K562 (cell line): ENCODE data around the gene MITF. TPM values are rescaled to one million over a fixed set of nuclear protein-coding genes. Genes with fewer than 3 reads are reported as not detected.

ENCODE experiments used
- ATF1 ChIP-seq, 2 experiments: fragments of 450-650 bp in 1 of 2; IDR thresholded peaks; 2 replicates each; pipeline ENCODE4 v1.6.1; 2016; ENCODE audit warnings: missing compliant biosample characterization in 1 of 2, missing genetic modification characterization in 1 of 2
- CBFB ChIP-seq: sonication (generic); formaldehyde crosslinking; IDR thresholded peaks from 2 replicates; pipeline ENCODE4 v1.4.0; 2020; ENCODE audit warnings: mild to moderate bottlenecking, missing genetic modification reagents
- CBX2 ChIP-seq: fragments of 200-600 bp; sonication (generic); IDR thresholded peaks from one replicate; pipeline ENCODE4 v1.6.1; 2012; ENCODE audit warnings: mild to moderate bottlenecking, low read length, inconsistent platforms; ENCODE audit not compliant: insufficient read depth, poor library complexity, severe bottlenecking
- EGR1 ChIP-seq: fragments of 450-650 bp; conservative IDR thresholded peaks from 2 replicates; pipeline ENCODE4 v1.6.1; 2017; ENCODE audit warnings: mild to moderate bottlenecking
- EP400 ChIP-seq: fragments of 450-650 bp; IDR thresholded peaks from 2 replicates; pipeline ENCODE4 v1.6.1; 2017; ENCODE audit warnings: antibody characterized with exemption, mild to moderate bottlenecking, moderate library complexity
- FOXA3 ChIP-seq, 2 experiments: fragments of 450-650 bp in 1 of 2; sonication (generic) in 1 of 2; formaldehyde crosslinking; IDR thresholded peaks in 1 of 2; conservative IDR thresholded peaks in 1 of 2; 2 replicates each; pipeline versions ENCODE4 v1.4.0 to v1.8.0; 2020 to 2022; ENCODE audit warnings: mild to moderate bottlenecking in 2 of 2, missing genetic modification reagents in 1 of 2
- LCOR ChIP-seq: sonication (generic); formaldehyde crosslinking; IDR thresholded peaks from 2 replicates; pipeline ENCODE4 v1.8.0; 2022; ENCODE audit warnings: mild to moderate bottlenecking, missing genetic modification reagents
- NR4A1 ChIP-seq, 2 experiments: fragments of 250-450 bp in 1 of 2; fragments of 450-650 bp in 1 of 2; sonication (Bioruptor Pico) in 1 of 2; IDR thresholded peaks; 2 replicates each; pipeline versions ENCODE4 v1.4.0 to v1.6.1; 2016 to 2020; ENCODE audit warnings: mild to moderate bottlenecking in 2 of 2, missing compliant biosample characterization in 1 of 2, missing genetic modification characterization in 1 of 2, moderate library complexity in 1 of 2
- NRF1 ChIP-seq, 2 experiments: fragments of 450-650 bp; IDR thresholded peaks in 1 of 2; conservative IDR thresholded peaks in 1 of 2; 2 replicates each; pipeline ENCODE4 v1.6.1; 2014; ENCODE audit warnings: mild to moderate bottlenecking in 2 of 2
- PML ChIP-seq: IDR thresholded peaks from 2 replicates; pipeline ENCODE4 v1.6.1; 2012; ENCODE audit warnings: low read length, inconsistent platforms
- PURB ChIP-seq: sonication (generic); formaldehyde crosslinking; IDR thresholded peaks from 2 replicates; pipeline ENCODE4 v1.9.0; 2021; ENCODE audit warnings: low read depth, mild to moderate bottlenecking, missing genetic modification reagents
- RBM25 ChIP-seq: fragments of 200-400 bp; formaldehyde crosslinking; IDR thresholded peaks from 2 replicates; pipeline ENCODE4 v1.6.1; 2018; ENCODE audit warnings: low read length, low read depth, moderate library complexity; ENCODE audit not compliant: severe bottlenecking
- SIN3B ChIP-seq: fragments of 450-650 bp; IDR thresholded peaks from 2 replicates; pipeline ENCODE4 v1.6.1; 2017; ENCODE audit warnings: low read depth, mild to moderate bottlenecking, moderate library complexity
- SMARCB1 ChIP-seq: IDR thresholded peaks from 2 replicates; pipeline ENCODE4 v1.6.1; 2011; ENCODE audit warnings: improper control_type of control experiment, low read depth; ENCODE audit not compliant: insufficient read length
- SREBF1 ChIP-seq: fragments of 150-350 bp; IDR thresholded peaks from 2 replicates; pipeline ENCODE4 v1.6.1; 2014; ENCODE audit warnings: antibody characterized with exemption, low read depth, low read length, borderline replicate concordance
- TEAD4 ChIP-seq, 2 experiments: sonication (generic) in 1 of 2; formaldehyde crosslinking in 1 of 2; IDR thresholded peaks; 2 replicates each; pipeline versions ENCODE4 v1.6.1 to v1.8.0; 2012 to 2022; ENCODE audit warnings: borderline replicate concordance in 1 of 2, inconsistent platforms in 1 of 2, low read length in 1 of 2, mild to moderate bottlenecking in 1 of 2, missing genetic modification reagents in 1 of 2
- ZBTB17 ChIP-seq: fragments of 450-650 bp; formaldehyde crosslinking; IDR thresholded peaks from 2 replicates; pipeline ENCODE4 v1.4.0; 2020; ENCODE audit warnings: mild to moderate bottlenecking
- ZC3H11A ChIP-seq: IDR thresholded peaks from 2 replicates; pipeline ENCODE4 v1.6.1; 2012; ENCODE audit warnings: low read depth, low read length, improper control_type of control experiment
- ZNF282 ChIP-seq: sonication (generic); formaldehyde crosslinking; IDR thresholded peaks from 2 replicates; pipeline ENCODE4 v1.8.1; 2023; ENCODE audit warnings: missing genetic modification reagents
- ZNF584 ChIP-seq: fragments of 200-800 bp; sonication (Bioruptor generic); IDR thresholded peaks from 2 replicates; pipeline ENCODE4 v1.6.1; 2016; ENCODE audit warnings: low read depth, mild to moderate bottlenecking, missing genetic modification characterization, missing compliant biosample characterization
- polyA plus RNA-seq, 8 experiments: library from polyadenylated mRNA; depleted of rRNA in 4 of 8; stranded (reverse) in 5 of 8; unstranded in 3 of 8; fragments of >200 nt; fragmentation: Nextera tagmentation in 2 of 8; fragmentation: Illumina TruSeq in 1 of 8; extraction: Ambion mirVana in 2 of 8; extraction: Trizol in 1 of 8; gene quantifications; 2 replicates each; pipeline versions ENCODE4 v1.2.1 to v1.2.3, GENCODE V29; 2011 to 2014; ENCODE audit warnings: inconsistent platforms in 1 of 8, missing spikeins in 1 of 8
- total RNA-seq, 7 experiments: library from RNA; depleted of rRNA in 6 of 7; stranded (reverse); fragments of >200 nt in 6 of 7; fragmentation: Illumina TruSeq in 2 of 7; extraction: Trizol in 2 of 7; gene quantifications; 2 replicates each; pipeline versions ENCODE4 v1.2.1 to v1.2.3, GENCODE V29; 2011 to 2021; ENCODE audit warnings: low replicate concordance in 1 of 7
- TF ChIP-seq, protein P1 (sequence below): sonication (generic); formaldehyde crosslinking; IDR thresholded peaks from 2 replicates; pipeline ENCODE4 v1.8.0; 2022; ENCODE audit warnings: missing genetic modification reagents, mild to moderate bottlenecking, borderline replicate concordance
- TF ChIP-seq, protein P2 (sequence below): sonication (generic); formaldehyde crosslinking; IDR thresholded peaks from 2 replicates; pipeline ENCODE4 v1.8.0; 2022; ENCODE audit warnings: mild to moderate bottlenecking, low read depth, missing genetic modification reagents
- TF ChIP-seq, protein P3 (sequence below): sonication (generic); formaldehyde crosslinking; IDR thresholded peaks from 2 replicates; pipeline ENCODE4 v1.8.1; 2023; ENCODE audit warnings: mild to moderate bottlenecking, missing genetic modification reagents

The MITF gene
- total and polyA plus RNA-seq, 9 of the 15 experiments (the other 6 are each of a cell fraction or from before 2014, with no cell fraction given): 5.6 to 14.9 (median 11.1) TPM

DNA sequence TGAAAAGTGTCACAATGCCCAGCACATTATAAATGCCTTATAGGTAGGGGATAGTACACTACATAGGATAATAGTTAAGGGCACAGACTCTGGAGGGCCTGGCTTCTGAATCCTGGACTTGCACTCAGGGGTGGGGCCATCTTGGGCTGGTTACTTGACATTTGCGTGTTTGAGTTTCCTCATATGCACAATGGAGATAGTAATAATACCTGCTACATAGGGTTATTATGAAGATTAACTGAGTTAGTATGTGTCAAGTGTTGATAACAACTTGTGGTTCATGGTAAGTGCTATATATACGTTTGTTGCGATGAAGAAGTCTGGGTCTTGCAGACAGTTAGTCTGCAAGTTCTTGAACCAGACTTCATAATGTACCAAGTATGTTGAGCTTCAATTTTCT, 37.0 kb downstream of the MITF start (continued):
- TF ChIP-seq, protein P1, sequence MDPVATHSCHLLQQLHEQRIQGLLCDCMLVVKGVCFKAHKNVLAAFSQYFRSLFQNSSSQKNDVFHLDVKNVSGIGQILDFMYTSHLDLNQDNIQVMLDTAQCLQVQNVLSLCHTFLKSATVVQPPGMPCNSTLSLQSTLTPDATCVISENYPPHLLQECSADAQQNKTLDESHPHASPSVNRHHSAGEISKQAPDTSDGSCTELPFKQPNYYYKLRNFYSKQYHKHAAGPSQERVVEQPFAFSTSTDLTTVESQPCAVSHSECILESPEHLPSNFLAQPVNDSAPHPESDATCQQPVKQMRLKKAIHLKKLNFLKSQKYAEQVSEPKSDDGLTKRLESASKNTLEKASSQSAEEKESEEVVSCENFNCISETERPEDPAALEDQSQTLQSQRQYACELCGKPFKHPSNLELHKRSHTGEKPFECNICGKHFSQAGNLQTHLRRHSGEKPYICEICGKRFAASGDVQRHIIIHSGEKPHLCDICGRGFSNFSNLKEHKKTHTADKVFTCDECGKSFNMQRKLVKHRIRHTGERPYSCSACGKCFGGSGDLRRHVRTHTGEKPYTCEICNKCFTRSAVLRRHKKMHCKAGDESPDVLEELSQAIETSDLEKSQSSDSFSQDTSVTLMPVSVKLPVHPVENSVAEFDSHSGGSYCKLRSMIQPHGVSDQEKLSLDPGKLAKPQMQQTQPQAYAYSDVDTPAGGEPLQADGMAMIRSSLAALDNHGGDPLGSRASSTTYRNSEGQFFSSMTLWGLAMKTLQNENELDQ: no peak
- TF ChIP-seq FOXA3 (CRISPR knock-in tag; conservative IDR thresholded peaks at IDR 0.05 in 1 of 2, IDR thresholded peaks at IDR 0.05 in 1 of 2): no peak
- TF ChIP-seq ZBTB17 (CRISPR knock-in tag): no peak
- TF ChIP-seq EP400: no peak
- TF ChIP-seq NR4A1 (CRISPR knock-in tag; IDR thresholded peaks at IDR 0.05): no peak
- TF ChIP-seq NR4A1 (tag; IDR thresholded peaks at IDR 0.05): no peak
- no peak for TF ChIP-seq LCOR (CRISPR knock-in tag)
- peak; percentile 82 for TF ChIP-seq TEAD4 (IDR thresholded peaks at IDR 0.05; ENCODE audit: low read length)
- no peak for TF ChIP-seq TEAD4 (CRISPR knock-in tag; IDR thresholded peaks at IDR 0.05; ENCODE audit: borderline replicate concordance)
- TF ChIP-seq EGR1: no peak
- no peak for TF ChIP-seq CBFB (CRISPR knock-in tag)
- no peak for TF ChIP-seq PURB (CRISPR knock-in tag)
- TF ChIP-seq SMARCB1: no peak
- no peak for TF ChIP-seq ZNF282 (CRISPR knock-in tag)
- no peak for TF ChIP-seq SREBF1
- TF ChIP-seq ZNF584 (CRISPR knock-in tag): no peak
- no peak for TF ChIP-seq CBX2
- no peak; the same call in 1 of the 2 replicates for TF ChIP-seq PML
- no peak for TF ChIP-seq ZC3H11A
- TF ChIP-seq, protein P2, sequence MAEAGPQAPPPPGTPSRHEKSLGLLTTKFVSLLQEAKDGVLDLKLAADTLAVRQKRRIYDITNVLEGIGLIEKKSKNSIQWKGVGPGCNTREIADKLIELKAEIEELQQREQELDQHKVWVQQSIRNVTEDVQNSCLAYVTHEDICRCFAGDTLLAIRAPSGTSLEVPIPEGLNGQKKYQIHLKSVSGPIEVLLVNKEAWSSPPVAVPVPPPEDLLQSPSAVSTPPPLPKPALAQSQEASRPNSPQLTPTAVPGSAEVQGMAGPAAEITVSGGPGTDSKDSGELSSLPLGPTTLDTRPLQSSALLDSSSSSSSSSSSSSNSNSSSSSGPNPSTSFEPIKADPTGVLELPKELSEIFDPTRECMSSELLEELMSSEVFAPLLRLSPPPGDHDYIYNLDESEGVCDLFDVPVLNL (CRISPR knock-in tag): no peak
- TF ChIP-seq, protein P3, sequence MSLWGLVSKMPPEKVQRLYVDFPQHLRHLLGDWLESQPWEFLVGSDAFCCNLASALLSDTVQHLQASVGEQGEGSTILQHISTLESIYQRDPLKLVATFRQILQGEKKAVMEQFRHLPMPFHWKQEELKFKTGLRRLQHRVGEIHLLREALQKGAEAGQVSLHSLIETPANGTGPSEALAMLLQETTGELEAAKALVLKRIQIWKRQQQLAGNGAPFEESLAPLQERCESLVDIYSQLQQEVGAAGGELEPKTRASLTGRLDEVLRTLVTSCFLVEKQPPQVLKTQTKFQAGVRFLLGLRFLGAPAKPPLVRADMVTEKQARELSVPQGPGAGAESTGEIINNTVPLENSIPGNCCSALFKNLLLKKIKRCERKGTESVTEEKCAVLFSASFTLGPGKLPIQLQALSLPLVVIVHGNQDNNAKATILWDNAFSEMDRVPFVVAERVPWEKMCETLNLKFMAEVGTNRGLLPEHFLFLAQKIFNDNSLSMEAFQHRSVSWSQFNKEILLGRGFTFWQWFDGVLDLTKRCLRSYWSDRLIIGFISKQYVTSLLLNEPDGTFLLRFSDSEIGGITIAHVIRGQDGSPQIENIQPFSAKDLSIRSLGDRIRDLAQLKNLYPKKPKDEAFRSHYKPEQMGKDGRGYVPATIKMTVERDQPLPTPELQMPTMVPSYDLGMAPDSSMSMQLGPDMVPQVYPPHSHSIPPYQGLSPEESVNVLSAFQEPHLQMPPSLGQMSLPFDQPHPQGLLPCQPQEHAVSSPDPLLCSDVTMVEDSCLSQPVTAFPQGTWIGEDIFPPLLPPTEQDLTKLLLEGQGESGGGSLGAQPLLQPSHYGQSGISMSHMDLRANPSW (CRISPR knock-in tag): no peak
- no peak for TF ChIP-seq RBM25
- no peak for TF ChIP-seq NRF1 (conservative IDR thresholded peaks at IDR 0.05 in 1 of 2, IDR thresholded peaks at IDR 0.05 in 1 of 2)
- no peak for TF ChIP-seq SIN3B
- no peak for TF ChIP-seq ATF1 (CRISPR knock-in tag; IDR thresholded peaks at IDR 0.05)
- no peak for TF ChIP-seq ATF1 (tag; IDR thresholded peaks at IDR 0.05)
